HepG2 (cell line): ENCODE results near the gene PRPSAP1. TPM values are rescaled to one million over a fixed set of nuclear protein-coding genes. Genes with fewer than 3 reads are reported as not detected.

Experiments used
- AKAP8 ChIP-seq: sonication (generic); formaldehyde crosslinking; IDR thresholded peaks from 2 replicates; pipeline ENCODE4 v1.5.1; 2020; ENCODE audit warnings: mild to moderate bottlenecking, missing genetic modification reagents
- EEA1 ChIP-seq: sonication (generic); formaldehyde crosslinking; IDR thresholded peaks from 2 replicates; pipeline ENCODE4 v1.5.1; 2020; ENCODE audit warnings: mild to moderate bottlenecking, missing genetic modification reagents, borderline replicate concordance
- FOXA1 ChIP-seq, 2 experiments: fragments of 450-650 bp in 1 of 2; sonication (generic) in 1 of 2; formaldehyde crosslinking in 1 of 2; IDR thresholded peaks; 2 replicates each; pipeline versions ENCODE4 v1.4.0 to v1.6.1; 2016 to 2020; ENCODE audit warnings: missing genetic modification reagents in 1 of 2
- GFI1 ChIP-seq: sonication (generic); formaldehyde crosslinking; IDR thresholded peaks from 2 replicates; pipeline ENCODE4 v1.5.0; 2020; ENCODE audit warnings: missing genetic modification reagents, mild to moderate bottlenecking, borderline replicate concordance
- HCFC1 ChIP-seq: fragments of 150-350 bp; IDR thresholded peaks from 2 replicates; pipeline ENCODE4 v1.6.1; 2014; ENCODE audit warnings: low read depth, low read length
- HDAC2 ChIP-seq: sonication (generic); formaldehyde crosslinking; IDR thresholded peaks from 2 replicates; pipeline ENCODE4 v1.4.0; 2020; ENCODE audit warnings: missing genetic modification reagents
- HNRNPLL ChIP-seq: fragments of 200-400 bp; formaldehyde crosslinking; IDR thresholded peaks from 2 replicates; pipeline ENCODE4 v1.6.1; 2017; ENCODE audit warnings: mild to moderate bottlenecking, low read depth, low read length; ENCODE audit not compliant: poor library complexity, severe bottlenecking
- KDM5B ChIP-seq: sonication (generic); formaldehyde crosslinking; IDR thresholded peaks from 2 replicates; pipeline ENCODE4 v1.4.0; 2020; ENCODE audit warnings: missing genetic modification reagents, mild to moderate bottlenecking, borderline replicate concordance
- MEIS2 ChIP-seq: sonication (generic); formaldehyde crosslinking; IDR thresholded peaks from 2 replicates; pipeline ENCODE4 v1.9.0; 2021; ENCODE audit warnings: mild to moderate bottlenecking, missing genetic modification reagents
- SAFB2 ChIP-seq: sonication (generic); formaldehyde crosslinking; IDR thresholded peaks from 2 replicates; pipeline ENCODE4 v1.5.1; 2020; ENCODE audit warnings: missing genetic modification reagents, low read depth, mild to moderate bottlenecking, borderline replicate concordance
- SP2 ChIP-seq: sonication (generic); formaldehyde crosslinking; IDR thresholded peaks from 2 replicates; pipeline ENCODE4 v1.5.1; 2020; ENCODE audit warnings: mild to moderate bottlenecking, missing genetic modification reagents
- SPEN ChIP-seq: sonication (generic); formaldehyde crosslinking; IDR thresholded peaks from 2 replicates; pipeline ENCODE4 v1.5.1; 2020; ENCODE audit warnings: low read depth, mild to moderate bottlenecking, missing genetic modification reagents
- THAP11 ChIP-seq: IDR thresholded peaks from 2 replicates; pipeline ENCODE4 v1.6.1; 2016; ENCODE audit warnings: missing biosample characterization, missing genetic modification reagents
- XRCC5 ChIP-seq: fragments of 200-400 bp; formaldehyde crosslinking; optimal IDR thresholded peaks from 2 replicates; pipeline ENCODE3; 2017; ENCODE audit warnings: mild to moderate bottlenecking, low read length
- ZBTB8A ChIP-seq: sonication (generic); formaldehyde crosslinking; IDR thresholded peaks from 2 replicates; pipeline ENCODE4 v1.4.0; 2020; ENCODE audit warnings: mild to moderate bottlenecking, low read depth, missing genetic modification reagents, borderline replicate concordance
- ZNF235 ChIP-seq: sonication (generic); formaldehyde crosslinking; IDR thresholded peaks from 2 replicates; pipeline ENCODE4 v1.8.1; 2023; ENCODE audit warnings: mild to moderate bottlenecking, missing genetic modification reagents, borderline replicate concordance
- ZNF274 ChIP-seq: sonication (generic); formaldehyde crosslinking; IDR thresholded peaks from 2 replicates; pipeline ENCODE4 v1.5.1; 2020; ENCODE audit warnings: mild to moderate bottlenecking, missing genetic modification reagents
- ZNF530 ChIP-seq: sonication (generic); formaldehyde crosslinking; IDR thresholded peaks from 2 replicates; pipeline ENCODE4 v1.5.0; 2020; ENCODE audit warnings: low read depth, mild to moderate bottlenecking, missing genetic modification reagents
- ZNF558 ChIP-seq: sonication (generic); formaldehyde crosslinking; IDR thresholded peaks from 2 replicates; pipeline ENCODE4 v1.9.0; 2022; ENCODE audit warnings: mild to moderate bottlenecking, missing genetic modification reagents, borderline replicate concordance
- polyA plus RNA-seq, 8 experiments: library from polyadenylated mRNA; depleted of rRNA in 3 of 8; stranded (reverse) in 7 of 8; unstranded in 1 of 8; fragments of >200 nt; fragmentation: Illumina TruSeq in 4 of 8; extraction: Trizol in 4 of 8; gene quantifications; 2 replicates each; pipeline versions ENCODE4 v1.2.1 to v1.2.3, GENCODE V29; 2011 to 2016; ENCODE audit warnings: low read depth in 4 of 8, missing spikeins in 1 of 8, mixed read lengths in 1 of 8; ENCODE audit not compliant: insufficient read depth in 1 of 8
- total RNA-seq, 5 experiments: library from RNA; depleted of rRNA; stranded (reverse); fragments of >200 nt; fragmentation: Illumina TruSeq; extraction: Trizol; gene quantifications; 2 replicates each; pipeline ENCODE4 v1.2.3, GENCODE V29; 2016; ENCODE audit warnings: low read depth in 1 of 5
- TF ChIP-seq, protein P1 (sequence below): sonication (generic); formaldehyde crosslinking; IDR thresholded peaks from 2 replicates; pipeline ENCODE4 v1.4.0; 2020; ENCODE audit warnings: missing genetic modification reagents, borderline replicate concordance
- TF ChIP-seq, protein P2 (sequence below): sonication (generic); formaldehyde crosslinking; IDR thresholded peaks from 2 replicates; pipeline ENCODE4 v1.5.1; 2020; ENCODE audit warnings: missing genetic modification reagents, mild to moderate bottlenecking, borderline replicate concordance
- TF ChIP-seq, protein P3 (sequence below): sonication (generic); formaldehyde crosslinking; conservative IDR thresholded peaks from 2 replicates; pipeline ENCODE4 v1.5.0; 2020; ENCODE audit warnings: missing genetic modification reagents

PRPSAP1 gene
- total and polyA plus RNA-seq, 2 of the 13 experiments (the other 11 are each of a cell fraction or from before 2014, with no cell fraction given) = 91.1 to 314 TPM

DNA sequence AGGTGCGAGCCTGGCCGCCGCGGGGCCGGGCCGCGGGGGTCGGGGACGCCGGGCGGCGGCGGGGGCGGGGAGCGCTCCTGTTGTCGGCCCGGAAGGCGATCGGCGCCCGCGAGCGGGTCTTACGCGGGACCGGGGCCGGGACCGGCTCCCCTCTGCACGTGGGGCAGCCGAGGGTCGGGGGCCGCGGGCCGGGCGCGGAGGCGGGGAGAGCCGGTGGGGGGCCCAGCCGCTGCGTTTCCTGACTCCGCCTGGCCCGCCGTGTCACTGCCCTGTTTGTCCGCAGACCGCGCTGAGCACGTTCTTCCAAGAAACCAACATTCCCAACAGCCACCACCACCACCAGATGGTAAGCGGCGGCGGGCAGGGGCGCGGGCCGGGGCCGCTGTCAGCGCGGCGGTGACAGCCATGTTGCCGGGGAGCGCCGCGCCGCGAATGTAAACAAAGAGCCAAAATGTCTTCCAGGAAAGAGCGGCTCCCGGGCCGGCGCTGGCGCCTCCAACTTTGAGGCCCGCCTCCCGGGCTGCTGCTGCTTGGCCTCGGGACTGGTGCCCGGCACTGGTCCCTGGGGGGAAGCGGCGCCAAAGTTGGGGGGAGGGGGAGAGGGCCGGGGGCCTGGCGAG is 88.0 kb downstream of the PRPSAP1 start (continued):
- TF ChIP-seq HDAC2 (CRISPR knock-in tag) (peak; percentile 20; the same call in 1 of the 2 replicates), ZNF274 (CRISPR knock-in tag) (0 out of 2 replicates have a peak, but pooled peaks have one; percentile 36), THAP11 (CRISPR knock-in tag) (peak; percentile 41; the same call in 1 of the 2 replicates), KDM5B (CRISPR knock-in tag) (peak; percentile 57; the same call in 1 of the 2 replicates), ZNF530 (CRISPR knock-in tag) (no peak), SP2 (CRISPR knock-in tag) (peak; percentile 46; the same call in 1 of the 2 replicates), SPEN (peak; percentile 60), MEIS2 (CRISPR knock-in tag) (peak; percentile 74; the same call in 1 of the 2 replicates), AKAP8 (CRISPR knock-in tag) (0 out of 2 replicates have a peak, but pooled peaks have one; percentile 61), FOXA1 (IDR thresholded peaks at IDR 0.05) (no peak), FOXA1 (CRISPR knock-in tag; IDR thresholded peaks at IDR 0.05) (peak; percentile 97), ZBTB8A (CRISPR knock-in tag) (peak; percentile 30; the same call in 1 of the 2 replicates), GFI1 (CRISPR knock-in tag) (no peak), SAFB2 (CRISPR knock-in tag) (0 out of 2 replicates have a peak, but pooled peaks have one; percentile 12), XRCC5 (peak; percentile 16), HCFC1 (no peak), EEA1 (0 out of 2 replicates have a peak, but pooled peaks have one; percentile 59), HNRNPLL (peak; percentile 54), ZNF235 (CRISPR knock-in tag) (0 out of 2 replicates have a peak, but pooled peaks have one; percentile 53), ZNF558 (CRISPR knock-in tag) (no peak)
- TF ChIP-seq, protein P1, sequence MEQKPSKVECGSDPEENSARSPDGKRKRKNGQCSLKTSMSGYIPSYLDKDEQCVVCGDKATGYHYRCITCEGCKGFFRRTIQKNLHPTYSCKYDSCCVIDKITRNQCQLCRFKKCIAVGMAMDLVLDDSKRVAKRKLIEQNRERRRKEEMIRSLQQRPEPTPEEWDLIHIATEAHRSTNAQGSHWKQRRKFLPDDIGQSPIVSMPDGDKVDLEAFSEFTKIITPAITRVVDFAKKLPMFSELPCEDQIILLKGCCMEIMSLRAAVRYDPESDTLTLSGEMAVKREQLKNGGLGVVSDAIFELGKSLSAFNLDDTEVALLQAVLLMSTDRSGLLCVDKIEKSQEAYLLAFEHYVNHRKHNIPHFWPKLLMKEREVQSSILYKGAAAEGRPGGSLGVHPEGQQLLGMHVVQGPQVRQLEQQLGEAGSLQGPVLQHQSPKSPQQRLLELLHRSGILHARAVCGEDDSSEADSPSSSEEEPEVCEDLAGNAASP (CRISPR knock-in tag) = 0 out of 2 replicates have a peak, but pooled peaks have one; percentile 7
- TF ChIP-seq, protein P2, sequence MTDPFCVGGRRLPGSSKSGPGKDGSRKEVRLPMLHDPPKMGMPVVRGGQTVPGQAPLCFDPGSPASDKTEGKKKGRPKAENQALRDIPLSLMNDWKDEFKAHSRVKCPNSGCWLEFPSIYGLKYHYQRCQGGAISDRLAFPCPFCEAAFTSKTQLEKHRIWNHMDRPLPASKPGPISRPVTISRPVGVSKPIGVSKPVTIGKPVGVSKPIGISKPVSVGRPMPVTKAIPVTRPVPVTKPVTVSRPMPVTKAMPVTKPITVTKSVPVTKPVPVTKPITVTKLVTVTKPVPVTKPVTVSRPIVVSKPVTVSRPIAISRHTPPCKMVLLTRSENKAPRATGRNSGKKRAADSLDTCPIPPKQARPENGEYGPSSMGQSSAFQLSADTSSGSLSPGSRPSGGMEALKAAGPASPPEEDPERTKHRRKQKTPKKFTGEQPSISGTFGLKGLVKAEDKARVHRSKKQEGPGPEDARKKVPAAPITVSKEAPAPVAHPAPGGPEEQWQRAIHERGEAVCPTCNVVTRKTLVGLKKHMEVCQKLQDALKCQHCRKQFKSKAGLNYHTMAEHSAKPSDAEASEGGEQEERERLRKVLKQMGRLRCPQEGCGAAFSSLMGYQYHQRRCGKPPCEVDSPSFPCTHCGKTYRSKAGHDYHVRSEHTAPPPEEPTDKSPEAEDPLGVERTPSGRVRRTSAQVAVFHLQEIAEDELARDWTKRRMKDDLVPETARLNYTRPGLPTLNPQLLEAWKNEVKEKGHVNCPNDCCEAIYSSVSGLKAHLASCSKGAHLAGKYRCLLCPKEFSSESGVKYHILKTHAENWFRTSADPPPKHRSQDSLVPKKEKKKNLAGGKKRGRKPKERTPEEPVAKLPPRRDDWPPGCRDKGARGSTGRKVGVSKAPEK (CRISPR knock-in tag) = no peak
- TF ChIP-seq, protein P3, sequence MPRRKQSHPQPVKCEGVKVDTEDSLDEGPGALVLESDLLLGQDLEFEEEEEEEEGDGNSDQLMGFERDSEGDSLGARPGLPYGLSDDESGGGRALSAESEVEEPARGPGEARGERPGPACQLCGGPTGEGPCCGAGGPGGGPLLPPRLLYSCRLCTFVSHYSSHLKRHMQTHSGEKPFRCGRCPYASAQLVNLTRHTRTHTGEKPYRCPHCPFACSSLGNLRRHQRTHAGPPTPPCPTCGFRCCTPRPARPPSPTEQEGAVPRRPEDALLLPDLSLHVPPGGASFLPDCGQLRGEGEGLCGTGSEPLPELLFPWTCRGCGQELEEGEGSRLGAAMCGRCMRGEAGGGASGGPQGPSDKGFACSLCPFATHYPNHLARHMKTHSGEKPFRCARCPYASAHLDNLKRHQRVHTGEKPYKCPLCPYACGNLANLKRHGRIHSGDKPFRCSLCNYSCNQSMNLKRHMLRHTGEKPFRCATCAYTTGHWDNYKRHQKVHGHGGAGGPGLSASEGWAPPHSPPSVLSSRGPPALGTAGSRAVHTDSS (CRISPR knock-in tag) = 0 out of 2 replicates have a peak, but pooled peaks have one; percentile 52
